NCI-H1092 treated with DMSO at 0.1 percent for 48 hours (cell line): Measurements from ENCODE around the gene HEG1.
"Not testable (repeated sequence)": the region's sequence is repeated elsewhere in the genome, so short reads cannot be mapped to it uniquely, and the experiment has no call there.

ENCODE experiments used
- DNase-seq: peaks from one replicate; lab custom pipeline; 2025; lab: John Stamatoyannopoulos, UW

The HEG1 gene, protein sequence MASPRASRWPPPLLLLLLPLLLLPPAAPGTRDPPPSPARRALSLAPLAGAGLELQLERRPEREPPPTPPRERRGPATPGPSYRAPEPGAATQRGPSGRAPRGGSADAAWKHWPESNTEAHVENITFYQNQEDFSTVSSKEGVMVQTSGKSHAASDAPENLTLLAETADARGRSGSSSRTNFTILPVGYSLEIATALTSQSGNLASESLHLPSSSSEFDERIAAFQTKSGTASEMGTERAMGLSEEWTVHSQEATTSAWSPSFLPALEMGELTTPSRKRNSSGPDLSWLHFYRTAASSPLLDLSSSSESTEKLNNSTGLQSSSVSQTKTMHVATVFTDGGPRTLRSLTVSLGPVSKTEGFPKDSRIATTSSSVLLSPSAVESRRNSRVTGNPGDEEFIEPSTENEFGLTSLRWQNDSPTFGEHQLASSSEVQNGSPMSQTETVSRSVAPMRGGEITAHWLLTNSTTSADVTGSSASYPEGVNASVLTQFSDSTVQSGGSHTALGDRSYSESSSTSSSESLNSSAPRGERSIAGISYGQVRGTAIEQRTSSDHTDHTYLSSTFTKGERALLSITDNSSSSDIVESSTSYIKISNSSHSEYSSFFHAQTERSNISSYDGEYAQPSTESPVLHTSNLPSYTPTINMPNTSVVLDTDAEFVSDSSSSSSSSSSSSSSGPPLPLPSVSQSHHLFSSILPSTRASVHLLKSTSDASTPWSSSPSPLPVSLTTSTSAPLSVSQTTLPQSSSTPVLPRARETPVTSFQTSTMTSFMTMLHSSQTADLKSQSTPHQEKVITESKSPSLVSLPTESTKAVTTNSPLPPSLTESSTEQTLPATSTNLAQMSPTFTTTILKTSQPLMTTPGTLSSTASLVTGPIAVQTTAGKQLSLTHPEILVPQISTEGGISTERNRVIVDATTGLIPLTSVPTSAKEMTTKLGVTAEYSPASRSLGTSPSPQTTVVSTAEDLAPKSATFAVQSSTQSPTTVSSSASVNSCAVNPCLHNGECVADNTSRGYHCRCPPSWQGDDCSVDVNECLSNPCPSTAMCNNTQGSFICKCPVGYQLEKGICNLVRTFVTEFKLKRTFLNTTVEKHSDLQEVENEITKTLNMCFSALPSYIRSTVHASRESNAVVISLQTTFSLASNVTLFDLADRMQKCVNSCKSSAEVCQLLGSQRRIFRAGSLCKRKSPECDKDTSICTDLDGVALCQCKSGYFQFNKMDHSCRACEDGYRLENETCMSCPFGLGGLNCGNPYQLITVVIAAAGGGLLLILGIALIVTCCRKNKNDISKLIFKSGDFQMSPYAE (N-terminal part only)

GRCh38 chr3:125055913-125056745, at the start of gene HEG1:
HEG1 (minus strand) TSS chr3:125055997; CDS start chr3:125055890, 107 bp downstream.
- peak; percentile 17 for DNase-seq

DNA sequence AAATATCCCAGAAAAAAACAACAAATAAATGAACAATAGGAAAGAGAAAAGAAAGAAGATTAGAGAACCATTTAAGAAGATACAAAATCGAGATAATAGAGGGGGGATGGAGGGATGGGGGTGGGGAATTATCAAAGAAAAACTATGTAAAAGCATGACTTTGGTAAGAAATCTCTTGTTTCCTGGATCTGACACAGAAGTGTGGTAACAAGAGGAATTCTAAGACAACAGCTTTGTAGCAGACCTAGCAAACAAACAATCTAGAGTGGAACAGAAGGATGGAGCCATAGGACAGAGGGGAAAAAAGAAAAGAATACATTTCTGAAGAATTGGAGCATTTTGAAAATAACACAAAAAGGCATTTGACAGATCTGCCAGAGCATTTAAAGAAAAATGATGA, 49.3 kb upstream of the HEG1 start:
- DNase-seq: no peak

DNA sequence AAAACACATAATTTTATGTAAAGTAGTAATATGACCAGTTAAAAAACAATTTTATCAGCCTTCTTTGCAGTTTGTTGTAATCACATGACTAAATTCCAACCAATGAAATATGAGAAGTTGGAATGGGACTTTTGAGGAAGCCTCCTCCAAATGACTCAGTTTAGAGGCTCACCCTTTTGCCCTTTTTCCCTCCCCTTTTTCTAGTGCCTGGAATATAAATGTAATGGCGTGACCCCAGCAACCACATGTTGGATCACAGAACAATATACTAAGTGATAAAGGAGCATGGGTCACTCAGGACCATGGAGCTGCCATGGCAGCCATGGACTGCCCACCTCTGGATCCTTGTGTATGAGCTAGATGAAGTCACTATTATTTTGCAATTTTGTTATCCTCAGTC, 48.8 kb upstream of the HEG1 start:
- DNase-seq: no peak

- DNase-seq: no peak
Measured at GRCh38 chr3:125103406-125103805, 47.6 kb upstream of the HEG1 start.

- DNase-seq: no peak
Measured at GRCh38 chr3:125102470-125102869, 46.7 kb upstream of the HEG1 start.

DNA sequence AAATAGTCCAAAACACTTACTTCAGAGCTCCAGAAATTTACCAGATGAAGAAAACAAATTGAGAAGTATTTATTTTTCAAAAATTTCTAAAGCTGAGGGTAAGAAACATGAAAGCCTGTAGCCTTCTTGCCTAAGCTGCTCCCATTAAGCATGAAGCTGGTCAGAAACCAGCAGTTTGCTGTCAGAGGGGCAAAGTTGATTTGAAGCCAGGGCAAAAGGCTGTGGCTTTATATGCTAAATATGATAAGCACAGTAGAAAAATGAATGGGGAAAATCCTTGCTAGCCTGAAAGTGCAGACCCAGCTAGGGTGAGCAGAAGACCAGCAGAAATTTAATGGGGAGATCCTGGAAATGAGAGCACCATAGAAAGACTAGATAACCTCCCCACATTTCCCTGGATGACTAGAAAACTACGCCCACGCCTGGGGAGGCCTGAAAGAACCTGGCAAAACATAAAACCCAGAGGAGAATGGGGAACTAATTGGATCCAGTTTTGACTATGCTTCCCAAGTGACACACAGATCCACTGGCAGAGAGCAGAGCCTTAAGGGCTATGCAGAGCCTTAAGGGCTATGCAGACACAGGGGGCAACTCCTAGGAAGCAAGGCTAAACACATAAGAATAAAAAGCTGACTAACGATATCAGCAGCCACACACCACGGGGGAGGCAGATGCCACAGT, 43.0 kb upstream of the HEG1 start:
- no peak for DNase-seq

GRCh38 chr3:125090649-125091048, 34.9 kb upstream of the HEG1 start:
- no peak for DNase-seq

- no peak for DNase-seq
Measured at GRCh38 chr3:125087768-125088391, 32.1 kb upstream of the HEG1 start.

- DNase-seq: no peak
Measured at GRCh38 chr3:125085166-125085565, 29.4 kb upstream of the HEG1 start.

DNA sequence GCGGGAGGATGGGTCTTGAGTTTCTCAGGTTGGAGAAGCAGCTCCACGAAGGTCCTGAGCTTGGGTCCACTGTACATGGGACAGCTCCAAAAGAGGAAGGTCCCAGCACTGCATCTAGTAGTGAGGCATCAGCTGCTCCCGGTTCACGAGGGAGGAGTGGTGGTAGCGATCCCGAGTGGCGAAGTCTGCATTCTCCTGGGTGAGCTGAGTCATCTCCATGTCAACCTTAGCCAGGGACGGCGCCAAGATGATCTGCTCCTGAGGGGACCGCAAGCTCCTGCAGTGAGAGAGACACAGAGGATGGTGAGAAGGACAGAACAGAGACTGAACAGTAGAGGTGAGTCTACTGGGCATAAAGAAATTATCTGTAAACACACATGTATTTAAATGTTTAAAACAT, 28.0 kb upstream of the HEG1 start:
- DNase-seq: no peak

- not testable (repeated sequence) for DNase-seq
Measured at GRCh38 chr3:125082339-125082738, 26.5 kb upstream of the HEG1 start.

GRCh38 chr3:125080077-125080476, 24.3 kb upstream of the HEG1 start:
- DNase-seq: no peak

- no peak for DNase-seq
Measured at GRCh38 chr3:125079675-125080045, 23.9 kb upstream of the HEG1 start.

DNA sequence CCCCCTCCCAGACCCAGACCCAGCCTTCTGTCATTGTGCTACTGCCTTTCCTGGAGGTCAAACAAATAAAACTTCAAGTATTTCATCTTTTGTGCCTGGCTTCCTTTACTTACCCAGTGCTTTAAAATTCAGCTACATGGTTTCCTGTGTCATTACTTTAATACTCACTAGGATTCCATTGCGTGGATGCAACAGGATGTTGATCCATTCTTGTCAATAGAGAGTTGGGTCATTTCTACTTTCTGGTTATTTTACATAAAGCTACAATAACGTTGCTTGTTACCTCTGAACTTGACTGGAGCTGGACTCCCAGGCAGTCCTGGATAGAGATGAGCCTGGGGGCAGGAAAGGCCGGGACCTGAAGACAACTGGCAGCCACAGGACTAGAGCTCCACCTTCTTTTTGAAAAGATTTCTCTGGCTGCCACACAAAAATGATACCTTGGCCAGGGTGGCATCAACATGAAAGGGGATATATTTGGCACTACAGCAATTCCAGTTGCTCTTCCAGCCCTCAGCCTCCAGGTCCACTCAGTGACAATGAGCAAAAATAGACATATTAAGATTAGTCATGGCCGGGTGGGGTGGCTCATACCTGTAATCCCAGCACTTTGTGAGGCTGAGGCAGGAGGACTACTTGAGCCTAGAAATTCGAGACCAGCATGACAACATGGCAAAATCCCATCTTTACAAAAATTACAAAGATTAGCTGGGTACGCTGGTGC, 23.3 kb upstream of the HEG1 start:
- no peak for DNase-seq

GRCh38 chr3:125077864-125078263, 22.1 kb upstream of the HEG1 start:
- DNase-seq: no peak

DNA sequence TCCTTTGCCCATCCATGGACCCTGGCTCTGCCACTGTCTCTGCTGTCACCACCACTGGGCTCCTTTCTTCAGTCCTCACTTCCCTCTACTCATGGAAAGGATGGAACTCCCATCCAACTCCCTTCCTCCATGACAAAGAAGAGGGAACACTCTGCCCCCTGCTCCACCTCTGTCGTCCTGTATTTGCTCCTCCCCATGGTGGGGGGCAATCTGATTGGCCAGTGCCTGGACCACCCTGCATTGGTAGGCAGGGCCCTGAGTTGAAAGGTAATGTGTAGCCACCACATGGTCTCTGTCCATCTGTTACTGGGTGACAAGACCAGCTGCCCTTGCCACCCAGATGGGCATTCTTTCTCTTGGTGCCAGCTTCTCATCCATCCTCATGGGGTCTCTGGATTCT, 20.7 kb upstream of the HEG1 start:
- no peak for DNase-seq

GRCh38 chr3:125075738-125076137, 19.9 kb upstream of the HEG1 start:
- DNase-seq: no peak

DNA sequence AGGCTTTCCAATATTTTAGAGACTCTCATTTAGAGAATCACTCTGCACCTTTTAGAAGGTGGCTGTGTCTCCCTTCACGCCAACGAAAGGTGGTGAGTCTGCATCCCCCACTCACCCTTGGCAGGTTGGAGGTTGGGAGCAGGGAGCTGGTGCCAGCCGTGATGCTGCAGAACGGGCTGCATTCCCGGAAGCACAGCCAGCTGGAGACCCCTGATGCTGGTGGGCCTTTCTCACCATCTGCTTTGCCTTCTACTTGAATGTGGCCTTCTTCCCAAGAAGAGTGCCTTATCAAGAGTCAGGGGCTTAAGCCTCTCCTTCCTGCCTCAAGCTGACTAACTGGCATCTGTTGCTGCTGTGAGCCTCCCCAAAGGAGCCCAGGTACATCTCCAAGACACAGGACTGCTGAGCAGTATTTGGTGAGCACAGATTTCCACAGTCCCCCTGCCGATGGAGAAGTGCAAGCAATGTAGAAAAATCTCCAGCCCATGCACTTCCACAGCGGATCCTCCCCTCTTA, 17.7 kb upstream of the HEG1 start:
- DNase-seq: no peak

DNA sequence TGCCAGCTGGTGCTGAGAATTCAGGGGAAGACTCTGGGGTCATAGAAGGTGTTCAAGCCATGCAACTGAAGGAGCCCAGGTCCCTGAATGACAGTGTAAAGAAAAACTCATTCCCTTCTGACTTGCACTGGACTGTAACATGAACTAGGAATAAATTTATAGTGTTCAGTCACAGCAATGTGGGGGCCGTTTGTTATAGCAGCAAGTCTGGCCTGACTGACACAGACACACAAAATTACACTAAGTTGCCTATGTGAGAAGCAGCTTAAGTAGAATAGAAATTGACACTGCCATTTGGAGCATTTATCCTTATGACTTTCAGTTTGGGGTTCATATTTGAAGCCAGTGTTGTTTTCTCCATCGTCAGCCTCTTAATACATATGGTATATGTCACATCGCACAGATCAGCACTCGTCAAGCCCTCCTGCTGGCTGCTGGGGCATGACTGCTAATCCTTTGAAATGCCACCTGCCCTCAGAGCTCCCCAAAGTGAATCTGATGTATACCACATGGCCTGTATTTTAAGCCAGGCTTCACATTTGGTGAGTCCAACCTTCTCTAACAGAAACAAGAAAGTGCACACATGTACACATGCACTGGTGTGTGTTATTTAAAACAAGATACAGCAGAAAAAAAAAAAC, 17.1 kb upstream of the HEG1 start:
- DNase-seq: no peak
